ENCODE measurements around the gene EML5. TPM values are rescaled to one million over a fixed set of nuclear protein-coding genes. Genes with fewer than 3 reads are reported as not detected.

The EML5 gene
- total RNA-seq, 1 donor from 2014 or later = 0.49 TPM

- no peaks in the 10 kb centered on the region for H3K4me1 ChIP-seq
- DNase-seq (ENCODE audit: extremely low spot score in 2 of 2) = no peak
- H3K9me3 ChIP-seq = no peaks in the 10 kb centered on the region
- TF ChIP-seq POLR2AphosphoS5 (IDR thresholded peaks at IDR 0.05; ENCODE audit: insufficient read depth in 1 of 2, low read depth in 1 of 2) = no peak
- no peak for TF ChIP-seq CTCF (IDR thresholded peaks at IDR 0.05)
- TF ChIP-seq POLR2A (IDR thresholded peaks at IDR 0.05) = no peak
- H3K27me3 ChIP-seq = no peaks in the 10 kb centered on the region
- no peak overlapping the region for H3K4me3 ChIP-seq
- no peaks in the 10 kb centered on the region for H3K36me3 ChIP-seq
- intact Hi-C loops (cut with DNase I) = no loop called here
- no peak overlapping the region for H3K27ac ChIP-seq
Measured at GRCh38 chr14:88753873-88754272, 38.9 kb downstream of the EML5 start.

DNA sequence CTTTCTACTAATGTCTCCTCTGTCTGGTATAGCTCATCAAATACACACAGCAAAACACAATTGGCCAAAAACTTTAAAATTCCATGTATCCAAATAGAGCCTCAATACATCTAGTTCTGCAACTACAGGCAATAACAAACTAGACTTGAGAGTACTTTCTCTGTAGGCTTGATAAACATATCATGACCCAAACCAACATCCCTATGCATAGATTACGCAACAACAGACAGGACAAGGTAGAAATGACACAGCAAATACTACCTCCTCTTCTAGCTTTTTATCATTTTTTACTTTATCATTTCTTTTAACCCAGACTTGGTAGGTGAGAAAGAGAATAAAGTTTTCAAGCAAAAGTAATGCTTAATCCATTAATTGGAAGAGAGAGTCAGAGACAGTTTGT is 41.8 kb downstream of the EML5 start:
- no peaks in the 10 kb centered on the region for H3K9me3 ChIP-seq
- H3K4me1 ChIP-seq = no peaks in the 10 kb centered on the region
- no peak for TF ChIP-seq POLR2A (IDR thresholded peaks at IDR 0.05)
- no peak for TF ChIP-seq CTCF (IDR thresholded peaks at IDR 0.05)
- TF ChIP-seq POLR2AphosphoS5 (IDR thresholded peaks at IDR 0.05; ENCODE audit: insufficient read depth in 1 of 2, low read depth in 1 of 2) = no peak
- intact Hi-C loops (cut with DNase I) = no loop called here
- DNase-seq (ENCODE audit: extremely low spot score in 2 of 2) = no peak
- no peaks in the 10 kb centered on the region for H3K27me3 ChIP-seq
- H3K36me3 ChIP-seq = no peaks in the 10 kb centered on the region
- no peak overlapping the region for H3K4me3 ChIP-seq
- no peak overlapping the region for H3K27ac ChIP-seq

DNA sequence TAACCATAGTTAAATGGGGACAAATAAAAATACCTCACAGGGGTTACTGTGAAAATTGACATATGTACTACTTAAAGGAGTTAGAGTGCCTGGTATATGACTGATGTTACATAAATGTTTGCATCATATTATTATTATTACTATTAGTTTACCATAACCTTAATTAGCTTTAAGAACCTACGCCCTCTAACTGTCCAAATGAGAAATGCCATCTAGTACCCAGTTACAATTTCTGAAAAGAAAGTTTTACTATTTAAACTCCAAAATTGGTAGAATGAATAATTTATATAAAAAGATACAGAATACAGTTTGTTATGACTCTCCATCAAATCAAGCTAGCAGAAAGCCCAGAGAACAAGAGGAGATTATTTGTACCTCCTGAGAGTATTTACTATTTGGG is 42.3 kb downstream of the EML5 start:
- H3K4me3 ChIP-seq = no peak overlapping the region
- no peaks in the 10 kb centered on the region for H3K4me1 ChIP-seq
- no peak for TF ChIP-seq POLR2A (IDR thresholded peaks at IDR 0.05)
- TF ChIP-seq CTCF (IDR thresholded peaks at IDR 0.05) = no peak
- TF ChIP-seq POLR2AphosphoS5 (IDR thresholded peaks at IDR 0.05; ENCODE audit: insufficient read depth in 1 of 2, low read depth in 1 of 2) = no peak
- no peak overlapping the region for H3K27ac ChIP-seq
- no peaks in the 10 kb centered on the region for H3K36me3 ChIP-seq
- no peak for DNase-seq (ENCODE audit: extremely low spot score in 2 of 2)
- H3K9me3 ChIP-seq = no peaks in the 10 kb centered on the region
- no peaks in the 10 kb centered on the region for H3K27me3 ChIP-seq
- intact Hi-C loops (cut with DNase I) = no loop called here

- DNase-seq (ENCODE audit: extremely low spot score in 2 of 2) = no peak
- H3K4me3 ChIP-seq = no peak overlapping the region
- no peaks in the 10 kb centered on the region for H3K4me1 ChIP-seq
- H3K9me3 ChIP-seq = no peaks in the 10 kb centered on the region
- TF ChIP-seq CTCF (IDR thresholded peaks at IDR 0.05) (no peak), POLR2A (IDR thresholded peaks at IDR 0.05) (no peak)
- H3K36me3 ChIP-seq = no peaks in the 10 kb centered on the region
- H3K27ac ChIP-seq = no peak overlapping the region
- intact Hi-C loops (cut with DNase I) = no loop called here
- no peaks in the 10 kb centered on the region for H3K27me3 ChIP-seq
Measured at GRCh38 chr14:88749139-88749538, 43.6 kb downstream of the EML5 start.

- H3K36me3 ChIP-seq = no peaks in the 10 kb centered on the region
- no peak overlapping the region for H3K27ac ChIP-seq
- no peaks in the 10 kb centered on the region for H3K4me1 ChIP-seq
- H3K4me3 ChIP-seq = no peak overlapping the region
- no peak for TF ChIP-seq POLR2A (IDR thresholded peaks at IDR 0.05)
- no peak for TF ChIP-seq CTCF (IDR thresholded peaks at IDR 0.05)
- no peak for TF ChIP-seq POLR2AphosphoS5 (IDR thresholded peaks at IDR 0.05; ENCODE audit: insufficient read depth in 1 of 2, low read depth in 1 of 2)
- H3K27me3 ChIP-seq = no peaks in the 10 kb centered on the region
- no peak for DNase-seq (ENCODE audit: extremely low spot score in 2 of 2)
- no peaks in the 10 kb centered on the region for H3K9me3 ChIP-seq
- intact Hi-C loops (cut with DNase I) = no loop called here
Measured at GRCh38 chr14:88748288-88748687, 44.5 kb downstream of the EML5 start.

Data from vagina (tissue), 2 donors.